Esophagus squamous epithelium (tissue), 5 donors: ENCODE data around the gene SAMD11. TPM values are rescaled to one million over a fixed set of nuclear protein-coding genes. Genes with fewer than 3 reads are reported as not detected.
"Not testable (repeated sequence)": the region's sequence is repeated elsewhere in the genome, so short reads cannot be mapped to it uniquely, and the experiment has no call there.

ENCODE experiments used
- DNase-seq: peaks from one replicate; lab custom pipeline; 2025; lab: John Stamatoyannopoulos, UW
- H3K27ac ChIP-seq, 4 donors: fragments of 200-600 bp; sonication (generic); one replicate each; pipeline ENCODE4 v1.5.1; 2016 to 2019; ENCODE audit warnings: mild to moderate bottlenecking in 1 of 4
- H3K27me3 ChIP-seq, 4 donors: fragments of 200-600 bp; sonication (generic); 1 replicate in 3 of 4; 2 replicates in 1 of 4; pipeline versions ENCODE4 v1.5.1 to v1.6.0; 2017 to 2021; ENCODE audit warnings: antibody characterized with exemption in 1 of 4
- H3K36me3 ChIP-seq, 3 donors: fragments of 200-600 bp; sonication (generic); one replicate each; pipeline ENCODE4 v1.5.1; 2016 to 2019
- H3K4me1 ChIP-seq, 3 donors: fragments of 200-600 bp; sonication (generic); one replicate each; pipeline ENCODE4 v1.5.1; 2017 to 2019
- H3K4me3 ChIP-seq, 4 donors: fragments of 200-600 bp; sonication (generic); 1 replicate in 3 of 4; 2 replicates in 1 of 4; pipeline ENCODE4 v1.5.1; 2016 to 2019; ENCODE audit warnings: mild to moderate bottlenecking in 2 of 4, moderate library complexity in 1 of 4
- H3K9me3 ChIP-seq, 3 donors: fragments of 200-600 bp; sonication (generic); one replicate each; pipeline ENCODE4 v1.5.1; 2016 to 2019
- POLR2A ChIP-seq, 4 donors: fragments of 450-650 bp; IDR thresholded peaks; one replicate each; pipeline ENCODE4 v1.6.1; 2017; ENCODE audit warnings: antibody characterized with exemption in 4 of 4, mild to moderate bottlenecking in 4 of 4, moderate library complexity in 3 of 4
- whole genome bisulfite sequencing, 2 donors: methylation state at CpG; one replicate each; pipeline ENCODE4 v1.1.5; 2018; 5-methylcytosine and 5-hydroxymethylcytosine counted together
- intact Hi-C: fragments of 100-400 bp; cut with DNase I; formaldehyde crosslinking; loops from one replicate; pipeline ENCODE4 v1.15.0; 2022
- total RNA-seq, 4 donors: library from RNA; depleted of rRNA; stranded (reverse); fragments of >200 nt; gene quantifications; one replicate each; pipeline ENCODE4 v1.1.0, GENCODE V29; 2016
- TF ChIP-seq, protein P1 (sequence below), 6 experiments: fragments of 450-650 bp in 4 of 6; fragments of 200-600 bp in 2 of 6; sonication (generic) in 2 of 6; IDR thresholded peaks; one replicate each; pipeline ENCODE4 v1.5.1; 2016 to 2019; ENCODE audit warnings: antibody characterized with exemption in 6 of 6, mild to moderate bottlenecking in 4 of 6, moderate library complexity in 4 of 6
- donor health status: DM: yes; HTN: yes; CAD: no.

Gene SAMD11
- total RNA-seq, 4 donors from 2014 or later, result 0.48 to 0.95 (median 0.57) TPM; not detected in 1

DNA sequence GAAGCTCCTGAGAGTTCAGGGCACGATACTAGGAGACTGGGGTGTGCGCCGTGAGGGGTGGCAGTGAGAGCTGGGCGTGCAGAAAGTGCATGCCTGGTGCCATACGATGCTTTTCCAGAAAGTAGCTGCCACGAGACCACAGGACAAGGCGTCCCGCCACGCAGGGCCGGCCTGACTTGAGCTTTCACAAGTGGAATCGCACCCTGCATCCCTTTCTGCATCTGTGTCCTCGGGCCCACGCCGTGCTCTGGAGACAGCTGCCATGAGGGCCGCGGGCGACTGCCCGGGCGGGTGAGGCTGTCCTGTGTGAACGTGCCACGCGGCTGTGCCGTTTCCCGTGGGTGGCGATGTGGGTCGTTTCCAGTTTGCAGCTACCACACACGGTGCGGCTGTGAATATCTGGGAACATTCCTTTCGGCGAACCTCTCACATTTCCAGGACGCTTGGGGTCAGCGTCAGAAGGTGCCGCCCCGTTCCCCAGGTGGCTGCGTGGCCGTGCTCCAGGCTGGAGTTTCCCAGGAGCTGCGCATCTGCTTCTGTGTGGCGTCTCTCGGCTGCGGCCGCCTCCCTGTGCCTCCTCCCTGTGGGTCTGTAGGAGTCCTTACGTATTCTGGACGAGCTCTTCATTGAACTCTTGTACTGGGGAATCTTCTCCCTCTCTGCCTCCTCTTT is 59.2 kb downstream of the SAMD11 start:
- intact Hi-C loops, result loop anchor here (5.0 kb wide), 1 partner anchor 79 kb away; no protein-coding TSS in a partner anchor
- 52 to 66% methylated on average over 13 to 38 of the region's 43 CpGs for whole genome bisulfite sequencing, 2 donors
- Histone ChIP-seq H3K4me3 (no peak overlapping the region), H3K4me1 (peaks cover 0 to 24% (median 0%) of the 10 kb centered on the region in 3 donors), H3K9me3 (no peaks in the 10 kb centered on the region), H3K27me3 (peaks cover 0 to 86% (median 3%) of the 10 kb centered on the region in 4 donors), H3K27ac (no peak overlapping the region), H3K36me3 (no peaks in the 10 kb centered on the region)
- TF ChIP-seq, protein P1, sequence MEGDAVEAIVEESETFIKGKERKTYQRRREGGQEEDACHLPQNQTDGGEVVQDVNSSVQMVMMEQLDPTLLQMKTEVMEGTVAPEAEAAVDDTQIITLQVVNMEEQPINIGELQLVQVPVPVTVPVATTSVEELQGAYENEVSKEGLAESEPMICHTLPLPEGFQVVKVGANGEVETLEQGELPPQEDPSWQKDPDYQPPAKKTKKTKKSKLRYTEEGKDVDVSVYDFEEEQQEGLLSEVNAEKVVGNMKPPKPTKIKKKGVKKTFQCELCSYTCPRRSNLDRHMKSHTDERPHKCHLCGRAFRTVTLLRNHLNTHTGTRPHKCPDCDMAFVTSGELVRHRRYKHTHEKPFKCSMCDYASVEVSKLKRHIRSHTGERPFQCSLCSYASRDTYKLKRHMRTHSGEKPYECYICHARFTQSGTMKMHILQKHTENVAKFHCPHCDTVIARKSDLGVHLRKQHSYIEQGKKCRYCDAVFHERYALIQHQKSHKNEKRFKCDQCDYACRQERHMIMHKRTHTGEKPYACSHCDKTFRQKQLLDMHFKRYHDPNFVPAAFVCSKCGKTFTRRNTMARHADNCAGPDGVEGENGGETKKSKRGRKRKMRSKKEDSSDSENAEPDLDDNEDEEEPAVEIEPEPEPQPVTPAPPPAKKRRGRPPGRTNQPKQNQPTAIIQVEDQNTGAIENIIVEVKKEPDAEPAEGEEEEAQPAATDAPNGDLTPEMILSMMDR (IDR thresholded peaks at IDR 0.05), result no peak
- TF ChIP-seq POLR2A (IDR thresholded peaks at IDR 0.05), result no peak
- DNase-seq, result no peak

DNA sequence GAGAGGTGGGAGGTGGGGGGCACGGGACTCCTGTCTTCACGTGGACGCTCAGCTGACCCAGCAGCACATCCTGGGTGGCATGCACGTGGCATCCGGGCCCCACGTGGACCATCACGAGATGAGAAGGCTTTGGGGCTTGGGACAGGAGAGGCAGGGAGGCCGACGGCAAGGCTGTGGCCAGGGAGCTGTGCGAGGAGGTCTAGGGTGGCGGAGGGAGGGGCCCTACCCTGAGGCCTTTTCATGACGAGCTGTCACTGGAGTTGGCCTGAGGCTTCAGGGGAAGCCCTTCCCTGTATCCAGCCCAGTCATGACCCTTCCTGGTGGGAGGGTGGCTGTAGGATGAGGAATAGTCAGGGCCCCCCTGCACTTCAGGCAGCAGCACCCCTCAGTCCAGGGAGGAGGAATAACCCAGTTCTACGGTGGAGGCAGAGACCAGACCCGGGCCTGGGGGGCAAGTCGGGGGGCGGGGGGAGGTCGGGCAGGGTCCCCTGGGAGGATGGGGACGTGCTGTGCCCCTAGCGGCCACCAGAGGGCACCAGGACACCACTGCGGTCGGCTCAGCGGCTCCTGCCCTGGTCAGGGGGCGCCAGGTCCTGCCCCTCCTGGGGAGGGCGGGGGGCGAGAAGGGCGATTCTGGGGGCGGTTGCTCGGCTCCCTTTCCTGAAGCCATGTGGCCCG is 60.2 kb downstream of the SAMD11 start:
- H3K4me3 ChIP-seq, result peak overlapping the region in 1 of 4 donors; percentile 28
- H3K4me1 ChIP-seq, result peaks cover 0 to 24% (median 0%) of the 10 kb centered on the region in 3 donors
- 0 to 12% methylated on average over 7 to 10 of the region's 29 CpGs for WGBS, 2 donors
- TF ChIP-seq, protein P1 (IDR thresholded peaks at IDR 0.05), result peak; percentile 54 to 96 (median 68)
- TF ChIP-seq POLR2A (IDR thresholded peaks at IDR 0.05), result no peak
- H3K36me3 ChIP-seq, result no peaks in the 10 kb centered on the region
- DNase-seq, result no peak
- peaks cover 0 to 76% (median 3%) of the 10 kb centered on the region in 4 donors for H3K27me3 ChIP-seq
- H3K9me3 ChIP-seq, result no peaks in the 10 kb centered on the region
- H3K27ac ChIP-seq, result no peak overlapping the region
- intact Hi-C loops, result loop anchor here (5.0 kb wide), 1 partner anchor 78 kb away; no protein-coding TSS in a partner anchor

- H3K36me3 ChIP-seq, result no peaks in the 10 kb centered on the region
- 41 to 54% methylated on average over 12 of the region's 12 CpGs for WGBS, 2 donors
- peak overlapping the region in 1 of 4 donors; percentile 28 for H3K4me3 ChIP-seq
- no peak for TF ChIP-seq POLR2A (IDR thresholded peaks at IDR 0.05)
- TF ChIP-seq, protein P1 (IDR thresholded peaks at IDR 0.05), result peak in 1 of 6 experiments; percentile 10
- H3K27ac ChIP-seq, result no peak overlapping the region
- H3K9me3 ChIP-seq, result no peaks in the 10 kb centered on the region
- DNase-seq, result no peak
- H3K27me3 ChIP-seq, result peaks cover 0 to 72% (median 3%) of the 10 kb centered on the region in 4 donors
- intact Hi-C loops, result loop anchor here (5.0 kb wide), 1 partner anchor 78 kb away; no protein-coding TSS in a partner anchor
- peaks cover 0 to 24% (median 0%) of the 10 kb centered on the region in 3 donors for H3K4me1 ChIP-seq
Measured at GRCh38 chr1:984476-984814, 60.7 kb downstream of the SAMD11 start.

DNA sequence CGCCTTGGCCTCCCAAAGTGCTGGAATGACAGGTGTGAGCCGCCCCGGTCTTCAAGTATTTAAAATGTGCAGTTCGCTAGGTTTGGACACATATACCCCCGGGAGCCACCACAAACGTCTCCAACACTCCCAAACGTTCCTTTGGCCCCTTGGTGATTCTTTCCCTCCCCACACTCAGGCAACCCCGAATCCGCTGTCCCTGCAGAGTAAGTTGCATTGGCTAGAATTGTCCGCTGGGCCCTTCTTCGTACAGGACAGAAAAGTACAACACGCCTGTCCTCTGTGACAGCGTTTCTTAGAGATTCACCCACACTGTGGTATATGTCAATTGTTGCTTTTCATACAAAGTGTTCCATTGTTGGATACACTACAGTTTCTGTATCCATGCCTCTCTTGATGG is 61.4 kb downstream of the SAMD11 start:
- intact Hi-C loops, result no loop called here
- peaks cover 0 to 77% (median 3%) of the 10 kb centered on the region in 4 donors for H3K27me3 ChIP-seq

GRCh38 chr1:988061-988460 is 64.3 kb downstream of the SAMD11 start:
- H3K4me1 ChIP-seq, H3K36me3 ChIP-seq, DNase-seq, H3K4me3 ChIP-seq, H3K27ac ChIP-seq, intact Hi-C loops: not testable (repeated sequence)
- Histone ChIP-seq H3K27me3 (peaks cover 0 to 68% (median 3%) of the 10 kb centered on the region in 4 donors), H3K9me3 (peaks cover 0 to 14% (median 6%) of the 10 kb centered on the region in 3 donors)
- 66 to 75% methylated on average over 5 of the region's 5 CpGs for WGBS, 2 donors

More for the DNA sequence above, 61.4 kb downstream of the SAMD11 start:
- H3K4me3 ChIP-seq, result no peak overlapping the region
- DNase-seq, result no peak
- 76 to 77% methylated on average over 12 to 13 of the region's 13 CpGs for WGBS, 2 donors
- H3K27ac ChIP-seq, result no peak overlapping the region
- H3K36me3 ChIP-seq, result no peaks in the 10 kb centered on the region
- no peaks in the 10 kb centered on the region for H3K9me3 ChIP-seq
- TF ChIP-seq, protein P1 (IDR thresholded peaks at IDR 0.05), result no peak
- no peak for TF ChIP-seq POLR2A (IDR thresholded peaks at IDR 0.05)
- H3K4me1 ChIP-seq, result peaks cover 0 to 17% (median 0%) of the 10 kb centered on the region in 3 donors

DNA sequence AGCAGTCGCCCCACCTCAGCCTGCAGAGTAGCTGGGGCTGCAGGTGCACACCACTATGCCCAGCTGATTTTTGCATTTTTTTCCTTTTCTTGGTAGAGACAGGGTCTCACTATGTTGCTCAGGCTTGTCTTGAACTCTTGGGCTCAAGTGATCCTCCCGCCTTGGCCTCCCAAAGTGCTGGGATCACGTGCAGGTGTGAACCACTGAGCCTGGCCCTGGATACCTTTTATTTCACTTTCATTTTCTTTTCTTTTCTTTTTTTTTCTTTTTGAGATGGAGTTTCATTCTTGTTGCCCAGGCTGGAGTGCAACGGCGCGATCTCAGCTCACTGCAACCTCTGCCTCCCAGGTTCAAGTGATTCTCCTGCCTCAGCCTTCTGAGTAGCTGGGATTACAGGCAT is 67.6 kb downstream of the SAMD11 start:
- H3K27ac ChIP-seq, DNase-seq, H3K4me1 ChIP-seq, H3K4me3 ChIP-seq, intact Hi-C loops, H3K36me3 ChIP-seq: not testable (repeated sequence)
- Histone ChIP-seq H3K9me3 (peaks cover 0 to 14% (median 6%) of the 10 kb centered on the region in 3 donors), H3K27me3 (peaks cover 0 to 63% (median 0%) of the 10 kb centered on the region in 4 donors)
- WGBS, 2 donors, result 67 to 89% methylated on average over 6 of the region's 6 CpGs
